Spleen (tissue), 7 donors: ENCODE measurements around the gene SLC2A9.

Experiments
- POLR2A ChIP-seq, 3 donors: fragments of 450-650 bp; IDR thresholded peaks; one replicate each; pipeline ENCODE4 v1.5.1; 2017; ENCODE audit warnings: antibody characterized with exemption in 3 of 3, mild to moderate bottlenecking in 1 of 3
- TF ChIP-seq, protein P1 (sequence below), 11 experiments: fragments of 200-600 bp in 7 of 11; fragments of 450-650 bp in 4 of 11; sonication (generic) in 4 of 11; IDR thresholded peaks in 8 of 11; conservative IDR thresholded peaks in 3 of 11; 1 replicate in 7 of 11; 2 replicates in 4 of 11; pipeline versions ENCODE4 v1.4.0 to v1.8.0; 2016 to 2021; ENCODE audit warnings: antibody characterized with exemption in 11 of 11, inconsistent platforms in 4 of 11, mild to moderate bottlenecking in 1 of 11
- donor health status: DM: no; HTN: no; CAD: no; lungs with moderate emphysema.
- donor health status: DM: no; HTN: no; CAD: no.
- donor health status: DM: no; HTN: no; CAD: no.

DNA sequence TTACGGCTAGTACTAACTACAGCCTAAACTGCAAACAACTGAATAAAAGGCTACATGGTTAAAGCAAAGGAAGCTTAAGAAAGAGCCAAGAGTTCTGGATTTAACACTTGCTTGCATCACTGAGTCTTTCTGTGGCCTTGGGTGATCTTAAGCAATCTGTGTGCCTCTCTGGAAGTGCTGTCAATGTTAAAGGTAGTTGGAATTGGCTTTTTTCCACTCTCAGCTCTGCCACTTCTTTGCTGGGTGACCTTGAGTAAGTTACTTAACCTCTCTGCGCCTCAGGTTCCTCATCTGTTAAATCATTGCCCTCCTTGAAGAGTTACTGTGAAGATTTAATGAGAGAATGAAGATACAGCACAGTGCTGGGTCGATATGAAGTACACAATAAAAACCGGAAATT is 15.7 kb downstream of the SLC2A9 start:
- TF ChIP-seq, protein P1, sequence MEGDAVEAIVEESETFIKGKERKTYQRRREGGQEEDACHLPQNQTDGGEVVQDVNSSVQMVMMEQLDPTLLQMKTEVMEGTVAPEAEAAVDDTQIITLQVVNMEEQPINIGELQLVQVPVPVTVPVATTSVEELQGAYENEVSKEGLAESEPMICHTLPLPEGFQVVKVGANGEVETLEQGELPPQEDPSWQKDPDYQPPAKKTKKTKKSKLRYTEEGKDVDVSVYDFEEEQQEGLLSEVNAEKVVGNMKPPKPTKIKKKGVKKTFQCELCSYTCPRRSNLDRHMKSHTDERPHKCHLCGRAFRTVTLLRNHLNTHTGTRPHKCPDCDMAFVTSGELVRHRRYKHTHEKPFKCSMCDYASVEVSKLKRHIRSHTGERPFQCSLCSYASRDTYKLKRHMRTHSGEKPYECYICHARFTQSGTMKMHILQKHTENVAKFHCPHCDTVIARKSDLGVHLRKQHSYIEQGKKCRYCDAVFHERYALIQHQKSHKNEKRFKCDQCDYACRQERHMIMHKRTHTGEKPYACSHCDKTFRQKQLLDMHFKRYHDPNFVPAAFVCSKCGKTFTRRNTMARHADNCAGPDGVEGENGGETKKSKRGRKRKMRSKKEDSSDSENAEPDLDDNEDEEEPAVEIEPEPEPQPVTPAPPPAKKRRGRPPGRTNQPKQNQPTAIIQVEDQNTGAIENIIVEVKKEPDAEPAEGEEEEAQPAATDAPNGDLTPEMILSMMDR (IDR thresholded peaks at IDR 0.05 in 8 of 11, conservative IDR thresholded peaks at IDR 0.05 in 3 of 11), result no peak
- TF ChIP-seq POLR2A (IDR thresholded peaks at IDR 0.05), result no peak
